Suprapubic skin (tissue), 4 donors: ENCODE measurements around the gene TVP23C.

ENCODE experiments used
- CTCF ChIP-seq, 2 donors: fragments of 200-600 bp in 1 of 2; fragments of 450-650 bp in 1 of 2; sonication (generic) in 1 of 2; IDR thresholded peaks; one replicate each; pipeline ENCODE4 v1.5.1; 2016 to 2019; ENCODE audit warnings: antibody characterized with exemption in 2 of 2, mild to moderate bottlenecking in 1 of 2, moderate library complexity in 1 of 2
- EP300 ChIP-seq: sonication (generic); formaldehyde crosslinking; IDR thresholded peaks from one replicate; pipeline ENCODE4 v1.6.1; 2017; ENCODE audit warnings: antibody characterized with exemption
- POLR2A ChIP-seq, 2 donors: fragments of 450-650 bp; IDR thresholded peaks; one replicate each; pipeline ENCODE4 v1.6.1; 2017; ENCODE audit warnings: antibody characterized with exemption in 2 of 2, mild to moderate bottlenecking in 2 of 2, moderate library complexity in 2 of 2
- POLR2AphosphoS5 ChIP-seq, 3 donors: sonication (generic); formaldehyde crosslinking; IDR thresholded peaks; one replicate each; pipeline ENCODE4 v1.6.1; 2017; ENCODE audit warnings: antibody characterized with exemption in 3 of 3

- no peak for TF ChIP-seq EP300
- TF ChIP-seq POLR2AphosphoS5 (IDR thresholded peaks at IDR 0.05) = no peak
- no peak for TF ChIP-seq POLR2A (IDR thresholded peaks at IDR 0.05)
- no peak for TF ChIP-seq CTCF (IDR thresholded peaks at IDR 0.05)
Observed at GRCh38 chr17:15508466-15508865, 54.8 kb downstream of the TVP23C start.
